ENCODE results near the gene CLIC1.
A peak's percentile ranks its signal among the peaks of the same experiment; 100 is the strongest.

- TF ChIP-seq CREB1 (CRISPR knock-in tag; IDR thresholded peaks at IDR 0.05; ENCODE audit: low read depth) (no peak), CTCF (conservative IDR thresholded peaks at IDR 0.05; ENCODE audit: low read depth in 2 of 2) (0 out of 4 replicates have a peak, but pooled peaks of 1 of the 2 experiments have one; percentile 20), POLR2AphosphoS5 (IDR thresholded peaks at IDR 0.05; ENCODE audit: low read depth) (no peak), REST (IDR thresholded peaks at IDR 0.05; ENCODE audit: unreplicated experiment) (no peak), EZH2phosphoT487 (IDR thresholded peaks at IDR 0.05; ENCODE audit: unreplicated experiment) (no peak)
Measured at GRCh38 chr6:31687321-31687720, 49.0 kb downstream of the CLIC1 start.
